GM12891 (cell line): ENCODE data around the gene LIPN.

ENCODE experiments used
- DNase-seq: peaks from one replicate; pipeline ENCODE4 v3.0.0; 2011; ENCODE audit warnings: low spot score; ENCODE audit not compliant: insufficient read length
- FAIRE-seq: peaks from 2 replicates; lab custom pipeline; 2011; peaks lifted over from hg19 to GRCh38; lab: Jason Lieb, UNC
- PAX5 ChIP-seq: IDR thresholded peaks from 2 replicates; pipeline ENCODE4 v1.6.1; 2011; ENCODE audit warnings: low read length, moderate library complexity, mild to moderate bottlenecking; ENCODE audit not compliant: insufficient read depth, severe bottlenecking
- POLR2A ChIP-seq: IDR thresholded peaks from 2 replicates; pipeline ENCODE4 v1.6.1; 2011; ENCODE audit warnings: low read depth, low read length, control low read depth
- POLR2AphosphoS5 ChIP-seq: IDR thresholded peaks from 2 replicates; pipeline ENCODE4 v1.6.1; 2011; ENCODE audit warnings: low read depth, low read length, control low read depth
- POU2F2 ChIP-seq: IDR thresholded peaks from 2 replicates; pipeline ENCODE4 v1.6.1; 2011; ENCODE audit warnings: low read depth, mild to moderate bottlenecking, control low read depth, low read length, moderate library complexity
- SPI1 ChIP-seq: IDR thresholded peaks from 2 replicates; pipeline ENCODE4 v1.6.1; 2011; ENCODE audit warnings: low read depth, low read length, control low read depth
- TAF1 ChIP-seq: IDR thresholded peaks from 2 replicates; pipeline ENCODE4 v1.6.1; 2011; ENCODE audit warnings: low read depth, low read length, control low read depth

The LIPN gene

GRCh38 chr10:88819290-88819689 is 59.5 kb downstream of the LIPN start:
- no peak for DNase-seq
- no peak for FAIRE-seq
- TF ChIP-seq SPI1 = no peak
- no peak for TF ChIP-seq PAX5
- no peak for TF ChIP-seq POU2F2
- TF ChIP-seq POLR2A = no peak
- TF ChIP-seq TAF1 = no peak
- TF ChIP-seq POLR2AphosphoS5 = no peak

DNA sequence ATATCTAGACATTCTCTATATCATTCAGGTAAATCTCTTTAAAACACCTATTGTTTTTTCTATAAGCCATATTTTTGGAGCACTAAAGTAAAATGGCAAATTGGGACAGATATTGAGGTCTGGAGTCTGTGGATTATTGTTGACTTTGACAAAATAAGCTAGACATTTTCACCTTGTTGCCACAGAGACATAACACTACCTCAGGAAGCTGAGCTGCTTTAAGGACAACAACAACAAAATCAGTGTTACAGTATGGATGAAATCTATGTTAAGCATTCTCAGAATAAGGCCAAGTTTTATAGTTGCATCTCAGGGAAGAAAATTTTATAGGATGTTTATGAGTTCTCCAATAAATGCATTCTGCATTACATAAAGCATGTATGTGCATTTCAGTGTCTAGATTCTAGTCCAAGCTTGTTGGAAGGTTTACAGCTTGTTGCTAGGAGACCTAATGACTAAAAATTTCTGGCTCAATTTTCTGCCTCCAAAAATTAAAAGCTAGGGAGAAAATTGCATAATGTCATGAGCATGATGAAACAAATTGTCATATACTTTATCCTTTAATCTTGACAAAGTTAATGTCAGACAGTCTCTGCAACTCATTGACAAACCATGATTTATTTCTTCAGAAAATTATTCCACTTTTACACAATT is 61.1 kb downstream of the LIPN start:
- FAIRE-seq = no peak

GRCh38 chr10:88826388-88826787 is 66.6 kb downstream of the LIPN start:
- DNase-seq (no peak), FAIRE-seq (no peak)
- no peak for TF ChIP-seq POLR2A
- TF ChIP-seq PAX5 = no peak
- no peak for TF ChIP-seq POU2F2
- TF ChIP-seq SPI1 = no peak
- no peak for TF ChIP-seq POLR2AphosphoS5
- TF ChIP-seq TAF1 = no peak

More for the DNA sequence above, 61.1 kb downstream of the LIPN start:
- no peak for DNase-seq
- no peak for TF ChIP-seq POU2F2
- no peak for TF ChIP-seq POLR2AphosphoS5
- TF ChIP-seq SPI1 = no peak
- TF ChIP-seq TAF1 = no peak
- TF ChIP-seq POLR2A = no peak
- TF ChIP-seq PAX5 = no peak

- TF ChIP-seq POU2F2 = no peak
- DNase-seq (no peak), FAIRE-seq (no peak)
These were observed 67.9 kb downstream of the LIPN start for GRCh38 chr10:88827671-88828070.

- DNase-seq (no peak), FAIRE-seq (no peak)
- TF ChIP-seq PAX5 (no peak), SPI1 (no peak), TAF1 (no peak), POLR2AphosphoS5 (no peak), POU2F2 (no peak), POLR2A (no peak)
These were observed 68.5 kb downstream of the LIPN start for GRCh38 chr10:88828310-88828709.
